PC-9 (cell line): ENCODE results near the gene DOCK9. TPM values are rescaled to one million over a fixed set of nuclear protein-coding genes. Genes with fewer than 3 reads are reported as not detected.

Experiments used
- BruUV-seq: library from RNA; stranded (reverse); fragments of 400-500 nt; replicated peaks from 2 replicates; lab custom pipeline; 2021; lab: Mats Ljungman, UMichigan
- CTCF ChIA-PET: fragments of 300-600 bp; sonication (Branson Sonifier 250); formaldehyde crosslinking; loops from one replicate; lab custom pipeline; 2022; ENCODE audit warnings: antibody characterized with exemption; lab: Charles Lee
- POLR2A ChIA-PET: fragments of 300-600 bp; sonication (Branson Sonifier 250); formaldehyde crosslinking; loops from one replicate; lab custom pipeline; 2022; ENCODE audit warnings: antibody characterized with exemption; ENCODE audit not compliant: unreplicated experiment; lab: Charles Lee
- DNase-seq, 2 experiments: peaks; one replicate each; pipeline versions ENCODE4 v3.0.0 to v3.0.0-alpha.2; 2015 to 2022; ENCODE audit warnings: mixed read lengths in 1 of 2
- H2AFZ ChIP-seq: fragments of 200-600 bp; sonication (generic); 2 replicates; pipeline ENCODE4 v1.8.1; 2017; ENCODE audit warnings: antibody characterized with exemption
- H3F3A ChIP-seq: fragments of 200-600 bp; sonication (generic); 2 replicates; pipeline ENCODE4 v1.8.1; 2017; ENCODE audit warnings: antibody characterized with exemption, mild to moderate bottlenecking, low read depth; ENCODE audit not compliant: insufficient read depth
- H3K27ac ChIP-seq: fragments of 200-600 bp; sonication (generic); 2 replicates; pipeline ENCODE4 v1.6.1; 2016; ENCODE audit warnings: mixed run types
- H3K27me3 ChIP-seq: fragments of 200-600 bp; sonication (generic); 2 replicates; pipeline ENCODE4 v1.6.1; 2016; ENCODE audit warnings: low read depth, mixed run types; ENCODE audit not compliant: insufficient read depth
- H3K36me3 ChIP-seq: fragments of 200-600 bp; sonication (generic); 2 replicates; pipeline ENCODE4 v1.6.1; 2016; ENCODE audit warnings: low read depth, mixed run types
- H3K4me1 ChIP-seq: fragments of 200-600 bp; sonication (generic); replicated peaks from 2 replicates; pipeline ENCODE4 v1.6.1; 2016; ENCODE audit warnings: mixed run types; ENCODE audit not compliant: insufficient read depth
- H3K4me2 ChIP-seq: fragments of 200-600 bp; sonication (generic); 2 replicates; pipeline ENCODE4 v1.6.1; 2017; ENCODE audit warnings: mixed run types
- H3K4me3 ChIP-seq: fragments of 200-600 bp; sonication (generic); 2 replicates; pipeline ENCODE4 v1.6.1; 2016; ENCODE audit warnings: mixed run types
- H3K79me2 ChIP-seq: fragments of 200-600 bp; sonication (generic); 2 replicates; pipeline ENCODE4 v1.6.1; 2017; ENCODE audit warnings: low read depth, mixed run types
- H3K9me2 ChIP-seq: fragments of 200-600 bp; sonication (generic); 2 replicates; pipeline ENCODE4 v1.8.1; 2017; ENCODE audit warnings: mild to moderate bottlenecking; ENCODE audit not compliant: insufficient read depth
- H3K9me3 ChIP-seq: fragments of 200-600 bp; sonication (generic); 2 replicates; pipeline ENCODE4 v1.8.1; 2016; ENCODE audit warnings: low read depth; ENCODE audit not compliant: insufficient read depth
- H4K20me1 ChIP-seq: fragments of 200-600 bp; sonication (generic); 2 replicates; pipeline ENCODE4 v1.8.1; 2017; ENCODE audit not compliant: insufficient read depth
- CTCF ChIP-seq: fragments of 200-600 bp; sonication (generic); conservative IDR thresholded peaks from 2 replicates; pipeline ENCODE4 v1.6.1; 2017; ENCODE audit warnings: mixed run types, antibody characterized with exemption, mild to moderate bottlenecking, moderate library complexity
- EZH2 ChIP-seq: fragments of 200-600 bp; sonication (generic); IDR thresholded peaks from 2 replicates; pipeline ENCODE4 v1.8.0; 2017; ENCODE audit warnings: antibody characterized with exemption, low read depth
- intact Hi-C: fragments of 100-400 bp; cut with micrococcal nuclease; formaldehyde crosslinking; loops from one replicate; pipeline ENCODE4 v1.10.0; 2022; ENCODE audit not compliant: unreplicated experiment
- total RNA-seq: library from RNA; stranded (reverse); gene quantifications from 2 replicates; pipeline ENCODE4 v1.2.3, GENCODE V29; 2021

Gene DOCK9
- total RNA-seq, 1 experiment from 2014 or later: 69.5 TPM

GRCh38 chr13:98802559-98802958 lies 175.3 kb downstream of the DOCK9 start:
- H3K9me2 ChIP-seq: no peaks in the 10 kb centered on the region
- no TSS peak for BruUV-seq
- no peak overlapping the region for H2AFZ ChIP-seq
- H3K27ac ChIP-seq: no peak overlapping the region
- intact Hi-C loops: no loop called here
- ChIA-PET POLR2A (no interaction called here), CTCF (no interaction called here)
- no peak overlapping the region for H3K4me2 ChIP-seq
- no peaks in the 10 kb centered on the region for H4K20me1 ChIP-seq
- no peak overlapping the region for H3K4me3 ChIP-seq
- H3K27me3 ChIP-seq: no peaks in the 10 kb centered on the region
- H3K36me3 ChIP-seq: 0 out of 2 replicates have a peak, but pooled peaks cover 17% of the 10 kb centered on the region
- no peak for DNase-seq
- TF ChIP-seq CTCF (no peak), EZH2 (no peak)
- no peaks in the 10 kb centered on the region for H3K4me1 ChIP-seq
- H3K79me2 ChIP-seq: no peaks in the 10 kb centered on the region
- H3K9me3 ChIP-seq: no peaks in the 10 kb centered on the region
- H3F3A ChIP-seq: no peaks in the 10 kb centered on the region

GRCh38 chr13:98801626-98802418 lies 176.0 kb downstream of the DOCK9 start:
- ChIA-PET POLR2A (no interaction called here), CTCF (no interaction called here)
- intact Hi-C loops: no loop called here

GRCh38 chr13:98800078-98800477 lies 177.8 kb downstream of the DOCK9 start:
- Histone ChIP-seq H4K20me1 (no peaks in the 10 kb centered on the region), H3K36me3 (peaks cover 17% of the 10 kb centered on the region; the same call in 1 of the 2 replicates), H3K79me2 (no peaks in the 10 kb centered on the region), H2AFZ (no peak overlapping the region), H3K4me3 (no peak overlapping the region), H3K9me2 (no peaks in the 10 kb centered on the region), H3K9me3 (no peaks in the 10 kb centered on the region), H3F3A (no peaks in the 10 kb centered on the region), H3K4me2 (no peak overlapping the region), H3K27me3 (no peaks in the 10 kb centered on the region), H3K4me1 (no peaks in the 10 kb centered on the region), H3K27ac (no peak overlapping the region)
- TF ChIP-seq CTCF (no peak), EZH2 (no peak)
- CTCF ChIA-PET: no interaction called here
- intact Hi-C loops: no loop called here
- no TSS peak for BruUV-seq
- POLR2A ChIA-PET: interaction anchor here (0.7 kb wide), 1 partner anchor 32 kb away, joined by 3 read pairs; no protein-coding TSS in a partner anchor
- no peak for DNase-seq

More at GRCh38 chr13:98801626-98802418, 176.0 kb downstream of the DOCK9 start:
- no TSS peak for BruUV-seq
- no peak for DNase-seq
- H3K4me1 ChIP-seq: no peaks in the 10 kb centered on the region
- no peaks in the 10 kb centered on the region for H3K9me2 ChIP-seq
- H3F3A ChIP-seq: no peaks in the 10 kb centered on the region
- H3K27ac ChIP-seq: no peak overlapping the region
- H3K79me2 ChIP-seq: no peaks in the 10 kb centered on the region
- no peak overlapping the region for H3K4me2 ChIP-seq
- H4K20me1 ChIP-seq: no peaks in the 10 kb centered on the region
- H3K9me3 ChIP-seq: no peaks in the 10 kb centered on the region
- TF ChIP-seq CTCF: no peak
- no peak for TF ChIP-seq EZH2
- H3K27me3 ChIP-seq: no peaks in the 10 kb centered on the region
- no peak overlapping the region for H2AFZ ChIP-seq
- H3K4me3 ChIP-seq: no peak overlapping the region
- H3K36me3 ChIP-seq: 0 out of 2 replicates have a peak, but pooled peaks cover 17% of the 10 kb centered on the region
